Left colon (tissue), 2 donors: ENCODE results near the gene ACTA1. TPM values are rescaled to one million over a fixed set of nuclear protein-coding genes. Genes with fewer than 3 reads are reported as not detected.
A peak's percentile ranks its signal among the peaks of the same experiment; 100 is the strongest.
"Not testable (repeated sequence)": the region's sequence is repeated elsewhere in the genome, so short reads cannot be mapped to it uniquely, and the experiment has no call there.

Experiments used
- ATAC-seq: fragments of 200-7000 bp; cut with Tn5 transposase; one replicate; pipeline ENCODE4 v1.9.1; 2020; ENCODE audit warnings: mild to moderate bottlenecking, moderate library complexity
- DNase-seq, 2 donors: peaks; one replicate each; pipeline ENCODE4 v3.0.0-alpha.2; 2020
- intact Hi-C, 2 donors: fragments of 100-400 bp; cut with DNase I in 1 of 2; cut with micrococcal nuclease in 1 of 2; formaldehyde crosslinking; loops; one replicate each; pipeline versions ENCODE4 v1.11.2 to v1.14.0; 2022; cut with DNase I, micrococcal nuclease
- total RNA-seq, 2 donors: library from RNA; stranded (reverse); fragmentation: NEBNext Ultra II Directional; extraction: Animal tissue kit (Norgen Biotek cat#: 25700); gene quantifications; one replicate each; pipeline ENCODE4 v1.2.1, GENCODE V29; 2021
- donor health status: DM: no; HTN: no; CAD: no.
- donor health status: DM: yes; HTN: yes; CAD: no.

ACTA1 gene
- total RNA-seq, 2 donors from 2014 or later, result not detected

- no peak for ATAC-seq
Observed at GRCh38 chr1:229448354-229448753, 14.5 kb upstream of the ACTA1 start.

GRCh38 chr1:229447809-229448252, 13.9 kb upstream of the ACTA1 start:
- intact Hi-C loops, result no loop called here
- ATAC-seq, result no peak
- DNase-seq, result no peak

More at GRCh38 chr1:229448354-229448753, 14.5 kb upstream of the ACTA1 start:
- DNase-seq, result no peak
- intact Hi-C loops, result no loop called here

- intact Hi-C loops, result no loop called here
- no peak for ATAC-seq
- no peak for DNase-seq
Observed at GRCh38 chr1:229445828-229446227, 11.9 kb upstream of the ACTA1 start.

- DNase-seq (no peak), ATAC-seq (no peak)
- intact Hi-C loops, result no loop called here
Observed at GRCh38 chr1:229440851-229441537, 7.1 kb upstream of the ACTA1 start.

GRCh38 chr1:229438021-229438420, 4.1 kb upstream of the ACTA1 start:
- no peak for DNase-seq
- intact Hi-C loops, result no loop called here
- no peak for ATAC-seq

GRCh38 chr1:229437443-229437842, 3.5 kb upstream of the ACTA1 start:
- no peak for ATAC-seq
- DNase-seq, result no peak
- intact Hi-C loops, result no loop called here

- ATAC-seq (no peak), DNase-seq (no peak)
- intact Hi-C loops, result no loop called here
Observed at GRCh38 chr1:229436201-229436600, 2.3 kb upstream of the ACTA1 start.

- intact Hi-C loops, result no loop called here
- ATAC-seq, result no peak
- DNase-seq, result no peak
Observed at GRCh38 chr1:229434641-229435051, 752 bp upstream of the ACTA1 start.

GRCh38 chr1:229433364-229434004, 410 bp downstream of the ACTA1 start:
- ATAC-seq (no peak), DNase-seq (no peak)
- intact Hi-C loops, result no loop called here

GRCh38 chr1:229432905-229433304, 989 bp downstream of the ACTA1 start:
- no peak for ATAC-seq

GRCh38 chr1:229432116-229432461, 1.8 kb downstream of the ACTA1 start:
- intact Hi-C loops, result no loop called here
- ATAC-seq (no peak), DNase-seq (no peak)

More at GRCh38 chr1:229432905-229433304, 989 bp downstream of the ACTA1 start:
- intact Hi-C loops, result no loop called here
- DNase-seq, result no peak

- DNase-seq, result no peak
- no peak for ATAC-seq
- intact Hi-C loops, result no loop called here
Observed at GRCh38 chr1:229431284-229432115, 2.4 kb downstream of the ACTA1 start.

GRCh38 chr1:229430761-229431283, 3.1 kb downstream of the ACTA1 start:
- ATAC-seq (peak; percentile 82), DNase-seq (peak; percentile 34 to 64)
- intact Hi-C loops, result no loop called here

GRCh38 chr1:229428256-229428655, 5.6 kb downstream of the ACTA1 start:
- ATAC-seq (no peak), DNase-seq (no peak)
- intact Hi-C loops, result no loop called here

GRCh38 chr1:229427572-229427971, 6.3 kb downstream of the ACTA1 start:
- ATAC-seq (no peak), DNase-seq (no peak)
- intact Hi-C loops, result no loop called here

GRCh38 chr1:229425564-229426159, 8.2 kb downstream of the ACTA1 start:
- no peak for DNase-seq
- intact Hi-C loops, result no loop called here
- no peak for ATAC-seq

GRCh38 chr1:229420765-229421164, 13.1 kb downstream of the ACTA1 start:
- DNase-seq (no peak), ATAC-seq (peak; percentile 83)
- intact Hi-C loops, result no loop called here

- no peak for ATAC-seq
- DNase-seq, result no peak
- intact Hi-C loops, result no loop called here
Observed at GRCh38 chr1:229420224-229420623, 13.7 kb downstream of the ACTA1 start.

GRCh38 chr1:229418586-229418985, 15.3 kb downstream of the ACTA1 start:
- ATAC-seq, intact Hi-C loops: not testable (repeated sequence)

More at GRCh38 chr1:229418586-229418985, 15.3 kb downstream of the ACTA1 start:
- not testable (repeated sequence) for DNase-seq
